ENCODE measurements around the gene TMEM217.
"Not testable (repeated sequence)": the region's sequence is repeated elsewhere in the genome, so short reads cannot be mapped to it uniquely, and the experiment has no call there.

TMEM217 gene

GRCh38 chr6:37209461-37210205 lies 48.3 kb downstream of the TMEM217 start:
- DNase-seq (ENCODE audit: low spot score) = peak; percentile 86

- no peak for DNase-seq (ENCODE audit: low spot score)
These were observed 49.2 kb downstream of the TMEM217 start for GRCh38 chr6:37208793-37209192.

- DNase-seq (ENCODE audit: low spot score) = peak; percentile 94
These were observed 50.0 kb downstream of the TMEM217 start for GRCh38 chr6:37207903-37208456.

- no peak for DNase-seq (ENCODE audit: low spot score)
These were observed 51.3 kb downstream of the TMEM217 start for GRCh38 chr6:37206622-37207021.

GRCh38 chr6:37205997-37206340 lies 52.0 kb downstream of the TMEM217 start:
- DNase-seq (ENCODE audit: low spot score) = no peak

- no peak for DNase-seq (ENCODE audit: low spot score)
These were observed 52.6 kb downstream of the TMEM217 start for GRCh38 chr6:37205175-37205996.

GRCh38 chr6:37204014-37204751 lies 53.8 kb downstream of the TMEM217 start:
- DNase-seq (ENCODE audit: low spot score) = no peak

- peak; percentile 45 for DNase-seq (ENCODE audit: low spot score)
These were observed 55.0 kb downstream of the TMEM217 start for GRCh38 chr6:37202788-37203491.

- no peak for DNase-seq (ENCODE audit: low spot score)
These were observed 56.2 kb downstream of the TMEM217 start for GRCh38 chr6:37201726-37202125.

GRCh38 chr6:37200085-37200484 lies 57.9 kb downstream of the TMEM217 start:
- no peak for DNase-seq (ENCODE audit: low spot score)

- DNase-seq (ENCODE audit: low spot score) = not testable (repeated sequence)
These were observed 61.5 kb downstream of the TMEM217 start for GRCh38 chr6:37196451-37196850.

- not testable (repeated sequence) for DNase-seq (ENCODE audit: low spot score)
These were observed 63.1 kb downstream of the TMEM217 start for GRCh38 chr6:37194886-37195285.

- no peak for DNase-seq (ENCODE audit: low spot score)
These were observed 65.3 kb downstream of the TMEM217 start for GRCh38 chr6:37192666-37193065.

GRCh38 chr6:37190159-37190535 lies 67.8 kb downstream of the TMEM217 start:
- no peak for DNase-seq (ENCODE audit: low spot score)

GRCh38 chr6:37188962-37189510 lies 68.9 kb downstream of the TMEM217 start:
- no peak for DNase-seq (ENCODE audit: low spot score)

GRCh38 chr6:37187321-37188022 lies 70.5 kb downstream of the TMEM217 start:
- no peak for DNase-seq (ENCODE audit: low spot score)

GRCh38 chr6:37185949-37186720 lies 71.8 kb downstream of the TMEM217 start:
- DNase-seq (ENCODE audit: low spot score) = not testable (repeated sequence)

GRCh38 chr6:37182736-37183590 lies 75.0 kb downstream of the TMEM217 start:
- peak; percentile 92 for DNase-seq (ENCODE audit: low spot score)

- not testable (repeated sequence) for DNase-seq (ENCODE audit: low spot score)
These were observed 77.3 kb downstream of the TMEM217 start for GRCh38 chr6:37180610-37181009.
